SJSA1 (cell line): ENCODE data around the gene TRABD2B. TPM values are rescaled to one million over a fixed set of nuclear protein-coding genes. Genes with fewer than 3 reads are reported as not detected.

ENCODE experiments used
- DNase-seq, 2 experiments: peaks; one replicate each; pipeline ENCODE4 v3.0.0-alpha.2; 2015 to 2020; ENCODE audit warnings: low spot score in 2 of 2, low read depth in 1 of 2
- H3K27ac ChIP-seq: fragments of 250-450 bp; sonication (Bioruptor Pico); 2 replicates; pipeline ENCODE4 v1.5.1; 2020; ENCODE audit warnings: mild to moderate bottlenecking, moderate library complexity
- H3K27me3 ChIP-seq: fragments of 250-450 bp; sonication (Bioruptor Pico); replicated peaks from 2 replicates; pipeline ENCODE4 v1.5.1; 2020; ENCODE audit warnings: mild to moderate bottlenecking, moderate library complexity
- H3K36me3 ChIP-seq: fragments of 250-450 bp; sonication (Bioruptor Pico); 2 replicates; pipeline ENCODE4 v1.5.1; 2020; ENCODE audit warnings: mild to moderate bottlenecking
- H3K4me1 ChIP-seq: fragments of 250-450 bp; sonication (Bioruptor Pico); replicated peaks from 2 replicates; pipeline ENCODE4 v1.6.1; 2021; ENCODE audit warnings: mild to moderate bottlenecking
- H3K4me3 ChIP-seq: fragments of 250-450 bp; sonication (Bioruptor Pico); 2 replicates; pipeline ENCODE4 v1.5.1; 2020; ENCODE audit warnings: mild to moderate bottlenecking
- H3K9me3 ChIP-seq: fragments of 250-450 bp; sonication (Bioruptor Pico); replicated peaks from 2 replicates; pipeline ENCODE4 v1.5.1; 2020; ENCODE audit warnings: mild to moderate bottlenecking
- total RNA-seq: library from RNA; depleted of rRNA; stranded (reverse); fragments of >200 nt; shearing (Covaris generic); gene quantifications from 2 replicates; pipeline ENCODE4 v1.2.3, GENCODE V29; 2014

TRABD2B gene
- total RNA-seq, 1 experiment from 2014 or later, result 0.16 TPM

DNA sequence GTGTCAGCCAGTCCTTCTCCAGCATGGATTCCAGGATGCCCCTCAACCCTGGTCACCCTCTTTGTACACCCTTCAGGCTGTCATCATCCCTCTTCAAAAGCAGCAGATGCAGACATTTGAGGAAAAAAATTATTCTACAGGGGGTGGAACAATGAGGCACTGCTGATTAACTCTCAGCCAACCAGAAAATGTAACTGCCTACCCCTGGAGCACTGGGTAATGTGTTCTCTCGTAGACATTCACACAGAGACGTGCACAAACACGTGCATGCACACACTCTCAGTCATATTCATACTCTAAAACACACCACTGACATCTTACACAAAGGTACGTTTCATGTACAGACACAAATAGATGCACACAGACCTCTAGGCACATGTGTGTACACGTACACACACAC lies 175.4 kb downstream of the TRABD2B start:
- Histone ChIP-seq H3K27ac (no peak overlapping the region), H3K9me3 (no peaks in the 10 kb centered on the region), H3K27me3 (no peaks in the 10 kb centered on the region), H3K36me3 (no peaks in the 10 kb centered on the region), H3K4me1 (peaks cover 69% of the 10 kb centered on the region), H3K4me3 (no peak overlapping the region)
- DNase-seq, result no peak

DNA sequence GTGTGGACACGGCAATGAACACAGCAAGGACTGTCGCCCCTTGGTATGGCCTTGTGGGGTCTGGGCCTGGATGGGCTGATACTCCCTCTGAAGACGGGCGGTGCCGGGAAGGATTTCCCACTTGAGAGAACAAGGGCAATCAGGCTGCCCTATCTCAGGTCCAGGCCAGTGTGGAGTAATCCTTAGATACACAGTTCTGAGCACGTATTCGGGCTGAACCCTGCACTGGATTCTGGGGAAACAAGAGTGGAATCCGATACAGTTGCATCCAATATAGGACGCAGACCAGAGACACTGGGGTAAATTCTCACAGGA lies 177.7 kb downstream of the TRABD2B start:
- H3K27ac ChIP-seq, result peak overlapping the region; percentile 65; the same call in 1 of the 2 replicates
- H3K27me3 ChIP-seq, result no peaks in the 10 kb centered on the region
- H3K36me3 ChIP-seq, result no peaks in the 10 kb centered on the region
- no peak for DNase-seq
- peaks cover 68% of the 10 kb centered on the region for H3K4me1 ChIP-seq
- H3K4me3 ChIP-seq, result no peak overlapping the region
- no peaks in the 10 kb centered on the region for H3K9me3 ChIP-seq

DNA sequence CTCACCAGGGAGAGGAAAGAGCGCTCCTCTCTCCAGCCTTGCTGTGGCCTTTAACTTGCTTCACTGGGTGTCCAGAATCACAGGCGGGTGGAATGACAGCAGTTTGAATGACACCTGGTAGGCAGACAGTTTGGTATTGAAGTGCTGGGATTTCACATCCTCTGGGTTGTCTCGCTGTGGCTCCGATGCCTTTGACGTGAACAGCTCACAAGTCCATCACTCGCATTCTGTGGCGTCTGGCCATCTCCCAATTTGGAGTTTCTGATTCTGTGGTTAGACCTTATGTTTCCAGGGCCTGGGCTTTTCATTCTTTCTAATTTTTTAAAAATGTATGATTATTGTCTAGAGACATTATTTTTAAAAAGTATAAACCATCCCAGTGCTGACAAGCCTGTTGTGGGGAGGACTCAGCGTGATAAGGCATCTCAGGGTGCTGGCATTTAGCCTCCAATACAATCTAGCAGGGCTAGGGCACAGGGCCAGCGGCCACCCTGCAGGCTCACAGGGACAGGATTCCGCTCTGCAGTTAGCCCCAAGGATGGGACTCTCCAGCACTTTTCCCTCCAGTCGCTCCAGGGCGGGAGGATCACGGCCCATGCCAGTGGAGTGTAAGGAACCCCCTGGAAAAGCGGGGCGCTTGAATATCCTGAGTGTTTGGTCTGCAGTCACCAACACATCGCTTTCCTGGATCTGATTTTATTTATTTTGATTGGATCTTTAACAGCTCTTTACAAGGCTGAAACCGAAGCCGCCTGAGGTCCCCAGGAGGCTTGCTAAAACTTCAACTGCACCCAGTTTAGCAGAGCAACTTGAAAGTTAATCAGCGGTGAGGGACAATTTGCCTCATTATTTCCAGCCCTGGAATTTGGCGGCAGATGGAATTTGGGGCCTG lies 178.3 kb downstream of the TRABD2B start:
- Histone ChIP-seq H3K27me3 (no peaks in the 10 kb centered on the region), H3K27ac (peak overlapping the region; percentile 65)
- peak; percentile 81 to 84 for DNase-seq

DNA sequence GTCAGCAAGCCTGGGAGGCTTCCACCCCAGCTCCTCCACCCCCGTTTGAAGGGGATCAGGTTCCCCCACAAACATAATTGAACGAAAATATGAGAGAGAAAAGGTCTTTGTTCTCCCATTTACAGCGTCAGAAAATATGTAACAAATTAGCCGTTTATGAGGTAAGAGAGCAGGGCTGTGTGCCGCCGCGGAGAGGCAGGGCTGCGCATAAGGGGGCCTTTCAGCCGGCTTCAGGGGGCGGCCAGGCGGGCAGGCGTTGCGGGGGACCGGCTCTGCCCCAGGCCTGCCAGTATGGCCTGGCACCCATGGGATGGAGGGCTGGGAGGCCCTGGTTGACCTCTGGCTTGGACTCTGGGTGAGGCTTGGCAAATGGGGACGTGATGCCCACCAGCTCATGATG lies 179.3 kb downstream of the TRABD2B start:
- Histone ChIP-seq H3K36me3 (no peaks in the 10 kb centered on the region), H3K9me3 (no peaks in the 10 kb centered on the region), H3K4me3 (no peak overlapping the region), H3K27me3 (no peaks in the 10 kb centered on the region), H3K4me1 (peaks cover 71% of the 10 kb centered on the region), H3K27ac (peak overlapping the region; percentile 65)
- DNase-seq, result no peak

More for the DNA sequence above, 178.3 kb downstream of the TRABD2B start:
- no peak overlapping the region for H3K4me3 ChIP-seq
- H3K36me3 ChIP-seq, result no peaks in the 10 kb centered on the region
- H3K9me3 ChIP-seq, result no peaks in the 10 kb centered on the region
- H3K4me1 ChIP-seq, result peaks cover 71% of the 10 kb centered on the region

DNA sequence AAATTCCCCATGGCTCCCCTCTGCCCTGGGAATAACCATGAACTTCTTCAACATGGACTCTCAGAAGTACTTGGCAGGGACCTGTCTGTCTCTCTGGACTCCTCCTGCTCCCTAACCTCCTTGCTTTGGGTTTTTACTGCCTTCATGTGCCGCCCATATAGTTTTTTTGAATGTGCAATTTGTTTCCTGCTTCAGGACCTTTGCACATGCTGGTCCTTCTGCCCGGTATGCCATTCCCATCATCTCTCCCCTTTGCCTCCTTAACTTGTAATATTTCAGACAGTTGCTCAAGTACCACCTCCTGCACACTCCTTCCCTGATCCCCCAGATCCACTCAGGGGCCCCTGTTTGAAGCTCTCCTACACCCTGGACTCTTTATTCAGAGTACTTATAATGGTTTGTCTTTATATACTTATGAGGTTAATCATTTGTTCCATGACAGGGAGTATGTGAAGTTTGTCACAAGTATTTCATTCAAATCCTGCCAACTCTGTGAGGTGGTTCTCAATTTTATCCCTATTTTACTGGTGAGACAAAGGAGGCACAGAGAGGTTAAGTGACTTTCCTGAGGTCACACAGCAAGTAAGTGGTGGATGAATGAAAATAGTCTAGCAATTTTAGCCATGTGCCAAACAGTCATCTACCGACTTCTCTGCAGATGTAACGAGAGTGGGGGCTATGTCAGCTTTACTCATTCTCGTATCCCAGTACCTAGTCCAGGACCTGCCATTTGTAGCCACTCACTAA lies 180.7 kb downstream of the TRABD2B start:
- H3K9me3 ChIP-seq, result no peaks in the 10 kb centered on the region
- no peak overlapping the region for H3K27ac ChIP-seq
- peaks cover 80% of the 10 kb centered on the region for H3K4me1 ChIP-seq
- DNase-seq, result no peak
- H3K36me3 ChIP-seq, result no peaks in the 10 kb centered on the region
- H3K4me3 ChIP-seq, result no peak overlapping the region
- H3K27me3 ChIP-seq, result no peaks in the 10 kb centered on the region

DNA sequence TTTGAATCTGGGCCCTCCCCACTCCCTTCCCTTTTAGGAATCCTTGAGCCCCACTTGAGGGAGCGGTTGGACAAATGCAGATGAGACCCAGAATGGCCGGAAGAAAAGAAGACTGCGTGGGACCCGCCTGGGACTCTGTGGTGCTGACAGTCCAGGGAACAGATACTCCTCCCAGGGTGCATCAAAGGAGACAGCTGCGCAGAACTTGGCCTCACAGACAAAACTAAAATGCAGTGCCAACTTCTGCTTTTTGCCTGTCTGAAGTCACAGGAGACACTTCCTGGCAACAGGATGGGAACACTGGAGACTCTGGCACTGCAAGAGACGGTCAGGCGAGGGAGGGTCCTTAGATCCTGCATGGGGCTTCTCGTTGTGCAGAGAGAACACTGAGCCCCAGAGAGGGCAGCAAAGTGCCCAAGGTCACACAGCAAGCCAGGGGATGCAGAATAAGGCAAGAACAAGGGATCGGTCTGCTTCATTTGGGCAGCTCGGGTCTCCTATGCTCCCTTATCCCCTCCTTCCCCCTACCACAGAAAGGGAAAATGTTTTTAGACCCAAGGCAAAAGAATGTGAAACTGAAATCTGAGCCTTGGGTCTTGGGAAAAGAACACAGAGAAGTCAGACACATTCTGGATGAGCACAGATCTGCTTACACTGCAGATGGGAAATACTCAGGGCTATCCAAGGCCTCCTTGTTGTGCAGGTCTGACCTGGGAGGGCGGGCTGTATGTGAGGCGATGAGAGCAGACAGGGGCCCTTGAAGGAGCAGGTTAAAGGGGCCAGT lies 182.4 kb downstream of the TRABD2B start:
- DNase-seq, result no peak
- Histone ChIP-seq H3K4me1 (peaks cover 91% of the 10 kb centered on the region), H3K27me3 (no peaks in the 10 kb centered on the region), H3K27ac (no peak overlapping the region), H3K36me3 (no peaks in the 10 kb centered on the region), H3K9me3 (no peaks in the 10 kb centered on the region), H3K4me3 (no peak overlapping the region)

DNA sequence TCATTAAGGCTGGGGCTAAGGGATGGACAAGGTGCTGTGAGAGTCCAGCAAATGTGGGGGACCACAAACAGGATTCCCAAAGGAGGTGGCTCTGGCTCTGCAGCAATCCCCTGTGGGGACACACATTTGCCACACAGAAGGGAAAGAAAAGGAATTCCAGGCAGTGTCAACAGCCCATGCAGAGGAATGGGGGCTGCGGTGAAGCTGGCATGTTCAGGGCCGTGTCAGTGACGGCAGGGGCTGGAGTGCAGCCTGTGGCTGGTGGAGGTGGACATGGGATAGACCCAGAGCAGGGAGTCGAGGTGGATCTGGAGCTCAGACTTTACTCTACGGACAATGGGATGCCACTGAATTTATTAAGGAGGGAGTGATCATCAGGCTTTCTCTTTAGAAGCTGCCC lies 183.2 kb downstream of the TRABD2B start:
- no peaks in the 10 kb centered on the region for H3K9me3 ChIP-seq
- no peak overlapping the region for H3K4me3 ChIP-seq
- H3K36me3 ChIP-seq, result no peaks in the 10 kb centered on the region
- peaks cover 91% of the 10 kb centered on the region for H3K4me1 ChIP-seq
- DNase-seq, result no peak
- no peak overlapping the region for H3K27ac ChIP-seq
- no peaks in the 10 kb centered on the region for H3K27me3 ChIP-seq

DNA sequence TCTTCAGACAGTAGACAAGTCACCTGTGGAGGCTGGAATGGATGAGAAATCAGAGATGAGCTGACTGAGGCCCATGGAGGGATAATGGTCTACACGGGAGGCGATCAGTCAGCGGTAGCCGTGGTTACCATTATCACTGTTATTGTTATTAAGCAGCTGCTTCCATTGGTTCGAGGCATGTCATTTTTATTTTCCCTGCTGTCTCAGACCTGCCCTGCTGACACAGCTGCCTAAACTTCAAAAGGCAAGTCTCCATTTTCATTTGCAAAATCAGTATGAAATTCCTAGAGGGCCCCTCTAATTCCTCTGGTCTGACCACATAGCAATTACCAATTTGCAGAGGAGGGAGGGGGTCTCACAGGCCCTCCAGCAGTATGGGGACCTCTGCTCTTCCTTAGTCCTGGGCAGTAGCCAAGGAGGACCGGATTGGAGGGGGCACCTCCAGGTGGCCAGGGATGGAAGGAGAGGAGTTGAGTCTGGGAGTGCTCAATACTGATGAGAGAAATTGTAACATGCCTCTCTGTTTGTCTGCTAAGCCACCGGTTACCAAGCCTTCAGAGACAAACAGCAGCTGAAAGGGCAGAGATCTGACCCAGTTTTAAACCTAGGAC lies 184.2 kb downstream of the TRABD2B start:
- Histone ChIP-seq H3K36me3 (no peaks in the 10 kb centered on the region), H3K9me3 (no peaks in the 10 kb centered on the region), H3K4me1 (peaks cover 91% of the 10 kb centered on the region), H3K4me3 (no peak overlapping the region), H3K27me3 (no peaks in the 10 kb centered on the region), H3K27ac (peak overlapping the region; percentile 79)
- no peak for DNase-seq

DNA sequence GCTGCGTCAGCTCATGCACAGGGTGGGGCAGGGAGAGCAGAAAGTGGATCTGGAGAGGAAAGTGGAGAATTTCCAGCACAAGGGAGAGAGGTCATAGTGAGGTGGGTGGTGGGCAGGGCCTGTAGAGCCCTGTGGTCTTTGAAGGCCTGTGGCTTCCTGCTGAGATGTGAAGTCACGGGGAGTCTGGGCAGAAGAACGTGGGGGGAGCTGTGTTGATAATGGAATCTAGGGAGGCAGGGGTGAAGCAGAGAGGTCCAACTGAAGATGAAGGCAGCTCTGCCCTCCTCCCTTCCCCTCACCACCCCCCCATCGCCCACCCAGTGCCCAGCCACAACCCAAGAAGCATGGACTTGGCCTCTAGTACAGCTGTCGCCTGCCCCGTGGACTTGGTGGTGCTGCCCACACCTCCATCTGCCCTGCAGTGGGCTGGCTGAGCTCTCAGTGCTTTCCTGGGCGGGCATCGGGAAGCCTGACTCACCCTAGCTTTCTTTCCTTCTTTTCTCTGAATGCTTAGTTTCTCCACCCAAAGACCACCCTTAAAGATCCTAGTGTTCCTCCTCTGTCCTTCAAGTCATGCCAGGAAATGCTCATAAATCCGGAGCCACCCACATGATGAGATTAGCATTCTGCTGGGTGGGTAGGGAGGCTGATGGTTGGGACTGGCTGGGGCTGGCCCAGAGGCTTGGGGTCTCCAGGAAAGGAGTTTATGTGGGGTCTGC lies 186.1 kb downstream of the TRABD2B start:
- Histone ChIP-seq H3K27ac (peak overlapping the region; percentile 79), H3K4me3 (no peak overlapping the region), H3K9me3 (no peaks in the 10 kb centered on the region), H3K27me3 (no peaks in the 10 kb centered on the region), H3K36me3 (no peaks in the 10 kb centered on the region), H3K4me1 (peaks cover 93% of the 10 kb centered on the region)
- DNase-seq, result peak; percentile 93 to 95

DNA sequence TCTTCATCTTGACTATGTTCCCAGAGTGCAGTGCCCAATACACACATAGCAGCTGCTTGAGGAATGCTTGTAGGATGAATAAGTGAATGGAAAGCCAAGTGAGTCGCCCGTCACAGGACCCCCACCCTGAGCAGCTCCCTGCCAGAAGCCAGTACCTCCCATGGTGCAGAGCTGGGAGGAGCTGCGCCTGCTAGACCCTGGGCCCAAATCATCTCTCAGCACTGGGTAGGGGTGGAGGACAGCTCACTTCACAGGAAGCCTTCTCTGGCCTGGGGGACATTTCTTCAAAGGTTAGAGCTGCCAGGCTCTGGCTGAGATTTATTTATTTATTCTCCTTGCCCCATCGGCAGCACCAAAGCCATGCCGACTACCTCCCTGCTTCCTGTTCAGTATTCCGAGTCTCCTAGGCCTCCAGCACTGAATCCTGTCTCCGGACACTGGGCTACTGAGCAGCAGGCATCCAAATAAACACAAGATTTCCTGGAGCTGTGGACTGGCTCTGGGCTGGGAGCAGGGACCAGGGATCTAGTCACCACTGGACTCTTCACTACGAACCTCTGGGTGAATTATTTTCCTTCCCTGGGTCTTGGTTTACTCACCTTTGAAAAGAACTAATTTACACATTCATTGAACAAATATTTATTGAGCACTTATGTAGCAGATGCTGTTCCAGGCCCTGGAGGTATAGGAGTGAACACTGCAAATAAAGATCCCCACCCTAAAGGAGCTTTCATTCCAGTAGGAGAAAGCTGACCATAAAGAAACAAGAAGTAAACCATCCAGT lies 187.7 kb downstream of the TRABD2B start:
- peak; percentile 94 to 96 for DNase-seq
- no peaks in the 10 kb centered on the region for H3K27me3 ChIP-seq
- H3K36me3 ChIP-seq, result no peaks in the 10 kb centered on the region
- no peak overlapping the region for H3K4me3 ChIP-seq
- H3K27ac ChIP-seq, result peak overlapping the region; percentile 79
- no peaks in the 10 kb centered on the region for H3K9me3 ChIP-seq
- H3K4me1 ChIP-seq, result peaks cover 90% of the 10 kb centered on the region

DNA sequence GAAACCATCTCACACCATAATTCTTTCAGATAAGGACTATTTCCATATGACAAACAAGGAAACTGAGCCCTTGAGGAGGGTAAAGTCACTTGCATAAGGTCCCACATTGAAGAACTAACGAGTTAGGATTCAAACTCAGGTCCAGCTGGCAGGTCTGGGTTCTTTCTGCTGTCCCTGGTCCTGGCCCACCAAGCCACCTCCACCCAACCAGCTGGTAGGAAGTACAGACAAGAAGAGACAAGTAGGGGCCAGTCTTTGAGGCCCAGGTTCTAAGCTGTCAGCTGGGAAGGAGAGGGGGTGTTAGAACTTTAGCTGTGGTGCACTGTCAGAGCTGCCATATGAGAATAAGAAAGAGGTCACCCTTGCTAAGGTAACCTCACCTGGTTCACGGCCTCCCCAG lies 188.6 kb downstream of the TRABD2B start:
- peaks cover 81% of the 10 kb centered on the region for H3K4me1 ChIP-seq

DNA sequence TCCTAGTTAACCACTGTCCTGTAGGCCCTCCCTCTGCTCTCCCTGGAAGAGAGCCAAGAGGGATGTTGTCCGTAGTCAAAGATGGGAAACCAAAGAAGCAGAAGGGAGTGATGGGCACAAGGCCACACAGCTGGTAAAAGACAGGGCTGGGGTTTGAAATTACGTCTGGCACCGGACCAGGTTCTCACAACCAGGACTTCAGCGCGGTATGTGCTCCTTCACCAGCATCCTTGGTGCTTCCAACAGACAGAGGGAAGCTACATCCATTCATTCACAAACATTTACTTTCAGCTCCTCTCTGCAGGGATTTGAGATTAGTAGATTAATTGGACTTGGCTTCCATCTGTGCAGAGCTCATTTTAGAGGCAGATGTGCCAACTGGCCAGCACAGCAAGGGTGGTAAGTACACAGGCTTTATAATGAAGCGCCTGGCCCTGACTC lies 191.2 kb downstream of the TRABD2B start:
- Histone ChIP-seq H3K4me1 (peaks cover 54% of the 10 kb centered on the region), H3K4me3 (no peak overlapping the region), H3K36me3 (no peaks in the 10 kb centered on the region), H3K9me3 (no peaks in the 10 kb centered on the region), H3K27ac (no peak overlapping the region), H3K27me3 (no peaks in the 10 kb centered on the region)
- DNase-seq, result no peak

More for the DNA sequence above, 188.6 kb downstream of the TRABD2B start:
- no peaks in the 10 kb centered on the region for H3K27me3 ChIP-seq
- no peak for DNase-seq
- no peak overlapping the region for H3K4me3 ChIP-seq
- H3K9me3 ChIP-seq, result no peaks in the 10 kb centered on the region
- no peaks in the 10 kb centered on the region for H3K36me3 ChIP-seq
- H3K27ac ChIP-seq, result peak overlapping the region; percentile 48
